HepG2 (cell line): ENCODE data around the gene HNRNPH3.

Experiments
- CTCF ChIP-seq: sonication (generic); formaldehyde crosslinking; IDR thresholded peaks from 2 replicates; pipeline ENCODE4 v1.5.0; 2020; ENCODE audit warnings: mild to moderate bottlenecking, missing genetic modification reagents, moderate library complexity
- TCF7 ChIP-seq: sonication (generic); IDR thresholded peaks from 2 replicates; pipeline ENCODE4 v1.6.1; 2016; ENCODE audit warnings: antibody characterized with exemption, low read depth

DNA sequence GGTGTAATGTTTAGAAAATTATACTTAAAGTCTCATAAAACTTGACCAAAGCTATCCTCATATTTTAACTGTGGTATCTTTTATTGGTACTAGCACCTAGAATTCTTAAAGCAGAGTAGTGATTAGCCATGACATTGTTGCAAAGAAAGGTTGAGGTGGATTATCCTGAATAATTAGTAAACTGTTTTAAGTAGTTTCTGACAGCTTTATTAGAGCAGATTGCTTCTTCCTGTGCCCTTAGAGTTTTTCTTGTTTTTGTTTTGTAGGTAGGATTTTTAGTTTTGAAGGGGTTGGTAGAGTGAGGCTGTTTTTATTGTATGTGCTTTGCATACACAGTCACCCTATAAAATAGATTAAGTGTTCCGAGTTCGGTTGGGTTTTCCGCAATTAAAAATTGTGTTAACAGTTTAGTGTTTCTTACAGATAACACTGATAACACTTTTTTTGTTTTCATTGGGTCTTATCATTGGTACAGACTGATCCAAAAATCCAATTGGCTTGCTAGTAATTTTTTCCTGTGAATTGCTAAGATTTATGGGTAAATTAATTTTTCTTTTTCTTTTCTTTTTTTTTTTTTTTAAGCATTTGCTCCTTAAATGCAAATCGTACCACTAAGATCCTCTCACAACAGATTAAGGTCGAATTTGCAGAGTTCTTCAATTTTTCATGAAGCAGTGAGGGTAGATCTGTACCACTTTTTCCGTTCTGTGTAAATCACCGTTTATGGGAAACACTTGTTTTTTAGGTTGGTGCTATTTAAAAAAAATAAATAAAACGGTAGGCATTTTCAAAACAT is 3.0 kb downstream of the HNRNPH3 start:
- TF ChIP-seq TCF7 (no peak), CTCF (no peak)
